Hematopoietic multipotent progenitor cell treated with erythropoietin and hydrocortisone succinate and interleukin-3 and kit ligand, for 6 days (in vitro differentiated cells): Measurements from ENCODE around the gene ZNF460.

Experiments used
- DNase-seq: peaks from one replicate; pipeline ENCODE4 v3.0.0-alpha.2; 2015

ZNF460 gene

GRCh38 chr19:57280962-57281400 is 696 bp downstream of the ZNF460 start:
- peak; percentile 64 for DNase-seq

GRCh38 chr19:57282011-57282643 is 1.8 kb downstream of the ZNF460 start:
- DNase-seq = no peak

GRCh38 chr19:57288373-57288772 is 8.1 kb downstream of the ZNF460 start:
- DNase-seq = no peak

- DNase-seq = no peak
These were observed 10.7 kb downstream of the ZNF460 start for GRCh38 chr19:57290970-57291369.

GRCh38 chr19:57292547-57292946 is 12.3 kb downstream of the ZNF460 start:
- DNase-seq = no peak

- no peak for DNase-seq
These were observed 13.4 kb downstream of the ZNF460 start for GRCh38 chr19:57293719-57294118.

- DNase-seq = peak; percentile 22
These were observed 21.8 kb downstream of the ZNF460 start for GRCh38 chr19:57302020-57302465.

GRCh38 chr19:57302727-57303401 is 22.6 kb downstream of the ZNF460 start:
- no peak for DNase-seq

- DNase-seq = no peak
These were observed 24.8 kb downstream of the ZNF460 start for GRCh38 chr19:57305056-57305455.

- no peak for DNase-seq
These were observed 28.2 kb downstream of the ZNF460 start for GRCh38 chr19:57308514-57308913.

GRCh38 chr19:57310792-57311191 is 30.5 kb downstream of the ZNF460 start:
- DNase-seq = no peak

- no peak for DNase-seq
These were observed 33.9 kb downstream of the ZNF460 start for GRCh38 chr19:57314146-57314545.

GRCh38 chr19:57317503-57317902 is 37.2 kb downstream of the ZNF460 start:
- no peak for DNase-seq

GRCh38 chr19:57319869-57320179 is 39.5 kb downstream of the ZNF460 start:
- DNase-seq = no peak

- DNase-seq = peak; percentile 98
These were observed 40.1 kb downstream of the ZNF460 start, which contains the start of gene ZNF543 for GRCh38 chr19:57320180-57321084. ZNF543 (plus strand) TSS chr19:57320472; CDS start chr19:57320854, 382 bp downstream.

GRCh38 chr19:57321116-57321515 is 40.8 kb downstream of the ZNF460 start:
- DNase-seq = peak; percentile 17

- peak; percentile 30 for DNase-seq
These were observed 41.5 kb downstream of the ZNF460 start for GRCh38 chr19:57321751-57322150.

GRCh38 chr19:57324992-57325391 is 44.7 kb downstream of the ZNF460 start:
- DNase-seq = no peak

GRCh38 chr19:57327993-57328392 is 47.7 kb downstream of the ZNF460 start:
- DNase-seq = no peak

GRCh38 chr19:57334191-57334590 is 53.9 kb downstream of the ZNF460 start:
- DNase-seq = peak; percentile 14

GRCh38 chr19:57338877-57339276 is 58.6 kb downstream of the ZNF460 start:
- DNase-seq = no peak

- DNase-seq = no peak
These were observed 62.3 kb downstream of the ZNF460 start for GRCh38 chr19:57342582-57342981.
